Retinal pigment epithelial cell (primary cell): ENCODE data around the gene SLC4A7.

Source experiments
- DNase-seq: peaks from one replicate; pipeline ENCODE4 v3.0.0-alpha.2; 2010; ENCODE audit warnings: low read depth
- H3K4me3 ChIP-seq: 2 replicates; pipeline ENCODE4 v1.5.1; 2011; ENCODE audit warnings: mild to moderate bottlenecking, low read length, control low read depth, moderate library complexity
- CTCF ChIP-seq: conservative IDR thresholded peaks from 2 replicates; pipeline ENCODE4 v1.5.1; 2011; ENCODE audit warnings: low read depth, low read length, control low read depth, inconsistent platforms

The SLC4A7 gene

GRCh38 chr3:27349832-27350231 is 134.4 kb downstream of the SLC4A7 start:
- no peak for DNase-seq
- H3K4me3 ChIP-seq: no peak overlapping the region
- no peak for TF ChIP-seq CTCF

- no peak for TF ChIP-seq CTCF
- DNase-seq: no peak
- H3K4me3 ChIP-seq: no peak overlapping the region
Observed at GRCh38 chr3:27345959-27346865, 138.0 kb downstream of the SLC4A7 start.

- no peak for DNase-seq
- TF ChIP-seq CTCF: no peak
- H3K4me3 ChIP-seq: no peak overlapping the region
Observed at GRCh38 chr3:27345493-27345892, 138.7 kb downstream of the SLC4A7 start.

- no peak for DNase-seq
- TF ChIP-seq CTCF: no peak
- H3K4me3 ChIP-seq: no peak overlapping the region
Observed at GRCh38 chr3:27345045-27345444, 139.1 kb downstream of the SLC4A7 start.

GRCh38 chr3:27344192-27344591 is 140.0 kb downstream of the SLC4A7 start:
- H3K4me3 ChIP-seq: no peak overlapping the region
- DNase-seq: no peak
- TF ChIP-seq CTCF: no peak

- no peak for DNase-seq
- H3K4me3 ChIP-seq: no peak overlapping the region
- no peak for TF ChIP-seq CTCF
Observed at GRCh38 chr3:27342267-27342666, 141.9 kb downstream of the SLC4A7 start.

- DNase-seq: no peak
- H3K4me3 ChIP-seq: no peak overlapping the region
- TF ChIP-seq CTCF: no peak
Observed at GRCh38 chr3:27340534-27340933, 143.7 kb downstream of the SLC4A7 start.
